NCI-H1417 treated with DMSO at 0.1 percent for 48 hours (cell line): ENCODE data around the gene TNFAIP3.
"Not testable (repeated sequence)": the region's sequence is repeated elsewhere in the genome, so short reads cannot be mapped to it uniquely, and the experiment has no call there.

Experiments
- DNase-seq: peaks from one replicate; lab custom pipeline; 2025; lab: John Stamatoyannopoulos, UW

Gene TNFAIP3

DNA sequence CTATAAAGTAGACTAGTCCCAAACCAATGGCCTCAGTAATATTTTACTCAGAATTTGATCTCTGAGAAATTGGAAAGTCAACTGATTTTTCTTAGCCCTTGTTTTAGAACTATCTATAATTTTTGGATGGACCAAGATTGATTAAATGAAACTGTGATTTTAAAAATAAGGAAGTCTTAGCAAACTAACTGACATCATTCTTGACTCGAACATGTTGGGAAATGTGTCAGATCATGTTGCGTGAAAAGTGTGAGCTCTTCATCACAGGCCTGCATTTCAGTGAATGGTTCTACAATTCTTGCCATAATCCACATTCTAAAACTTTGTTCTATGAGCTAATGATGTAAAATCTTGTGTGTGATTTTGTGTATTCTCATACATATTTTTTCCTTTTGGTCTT is 11.0 kb downstream of the TNFAIP3 start:
- DNase-seq, result no peak

DNA sequence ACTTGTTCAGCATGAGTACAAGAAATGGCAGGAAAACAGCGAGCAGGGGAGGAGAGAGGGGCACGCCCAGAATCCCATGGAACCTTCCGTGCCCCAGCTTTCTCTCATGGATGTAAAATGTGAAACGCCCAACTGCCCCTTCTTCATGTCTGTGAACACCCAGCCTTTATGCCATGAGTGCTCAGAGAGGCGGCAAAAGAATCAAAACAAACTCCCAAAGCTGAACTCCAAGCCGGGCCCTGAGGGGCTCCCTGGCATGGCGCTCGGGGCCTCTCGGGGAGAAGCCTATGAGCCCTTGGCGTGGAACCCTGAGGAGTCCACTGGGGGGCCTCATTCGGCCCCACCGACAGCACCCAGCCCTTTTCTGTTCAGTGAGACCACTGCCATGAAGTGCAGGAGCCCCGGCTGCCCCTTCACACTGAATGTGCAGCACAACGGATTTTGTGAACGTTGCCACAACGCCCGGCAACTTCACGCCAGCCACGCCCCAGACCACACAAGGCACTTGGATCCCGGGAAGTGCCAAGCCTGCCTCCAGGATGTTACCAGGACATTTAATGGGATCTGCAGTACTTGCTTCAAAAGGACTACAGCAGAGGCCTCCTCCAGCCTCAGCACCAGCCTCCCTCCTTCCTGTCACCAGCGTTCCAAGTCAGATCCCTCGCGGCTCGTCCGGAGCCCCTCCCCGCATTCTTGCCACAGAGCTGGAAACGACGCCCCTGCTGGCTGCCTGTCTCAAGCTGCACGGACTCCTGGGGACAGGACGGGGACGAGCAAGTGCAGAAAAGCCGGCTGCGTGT is 11.6 kb downstream of the TNFAIP3 start:
- DNase-seq, result no peak

DNA sequence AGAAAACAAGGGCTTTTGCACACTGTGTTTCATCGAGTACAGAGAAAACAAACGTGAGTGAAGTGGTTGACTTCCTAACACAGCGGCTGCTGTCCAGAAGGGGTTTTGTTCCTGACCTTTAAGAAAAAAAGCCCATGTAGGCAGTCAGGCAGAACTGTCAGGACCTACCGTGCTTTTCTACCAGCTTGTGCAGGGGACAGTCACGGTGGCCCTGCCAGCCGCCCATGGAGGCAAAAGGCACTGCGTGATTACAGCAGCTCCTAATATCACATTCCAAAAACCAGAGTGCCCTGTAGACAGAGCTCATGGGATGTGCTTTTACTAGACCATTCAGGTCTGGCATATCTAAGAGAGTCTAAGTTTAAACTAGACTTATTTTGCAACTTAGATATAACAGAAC is 12.2 kb downstream of the TNFAIP3 start:
- no peak for DNase-seq

DNA sequence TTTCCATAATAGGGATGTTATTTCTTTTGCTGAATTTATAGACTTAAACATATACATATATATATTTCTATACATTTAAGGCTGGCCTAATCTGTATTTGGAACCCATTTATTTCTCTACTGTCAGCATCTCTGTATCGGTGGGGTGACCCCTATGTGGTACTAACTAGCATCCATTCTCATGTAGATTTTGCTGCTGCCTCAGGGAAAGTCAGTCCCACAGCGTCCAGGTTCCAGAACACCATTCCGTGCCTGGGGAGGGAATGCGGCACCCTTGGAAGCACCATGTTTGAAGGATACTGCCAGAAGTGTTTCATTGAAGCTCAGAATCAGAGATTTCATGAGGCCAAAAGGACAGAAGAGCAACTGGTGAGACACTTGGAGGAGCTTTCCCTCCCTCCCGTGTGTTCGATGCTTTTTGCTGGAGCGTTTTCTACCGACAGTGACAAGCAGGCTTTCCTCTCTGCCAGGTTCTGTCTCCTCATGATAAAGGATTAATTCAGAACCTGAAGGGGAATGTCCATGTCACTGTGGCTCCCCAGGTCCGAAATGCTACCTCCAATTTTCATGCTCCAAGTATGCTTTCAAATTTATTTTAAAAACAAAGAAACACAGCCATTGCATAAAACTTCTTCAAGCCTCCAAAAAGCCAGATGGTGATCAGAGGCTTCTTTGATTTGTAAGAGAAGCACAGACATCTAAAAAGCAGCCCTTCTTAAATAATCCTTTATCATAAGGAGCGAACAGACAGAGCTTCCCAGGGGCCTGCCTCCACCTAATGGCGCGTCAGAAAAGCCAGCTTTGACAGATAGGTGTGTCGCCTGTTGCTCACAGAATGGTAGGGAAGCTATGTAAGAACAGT is 13.1 kb downstream of the TNFAIP3 start:
- DNase-seq, result no peak

DNA sequence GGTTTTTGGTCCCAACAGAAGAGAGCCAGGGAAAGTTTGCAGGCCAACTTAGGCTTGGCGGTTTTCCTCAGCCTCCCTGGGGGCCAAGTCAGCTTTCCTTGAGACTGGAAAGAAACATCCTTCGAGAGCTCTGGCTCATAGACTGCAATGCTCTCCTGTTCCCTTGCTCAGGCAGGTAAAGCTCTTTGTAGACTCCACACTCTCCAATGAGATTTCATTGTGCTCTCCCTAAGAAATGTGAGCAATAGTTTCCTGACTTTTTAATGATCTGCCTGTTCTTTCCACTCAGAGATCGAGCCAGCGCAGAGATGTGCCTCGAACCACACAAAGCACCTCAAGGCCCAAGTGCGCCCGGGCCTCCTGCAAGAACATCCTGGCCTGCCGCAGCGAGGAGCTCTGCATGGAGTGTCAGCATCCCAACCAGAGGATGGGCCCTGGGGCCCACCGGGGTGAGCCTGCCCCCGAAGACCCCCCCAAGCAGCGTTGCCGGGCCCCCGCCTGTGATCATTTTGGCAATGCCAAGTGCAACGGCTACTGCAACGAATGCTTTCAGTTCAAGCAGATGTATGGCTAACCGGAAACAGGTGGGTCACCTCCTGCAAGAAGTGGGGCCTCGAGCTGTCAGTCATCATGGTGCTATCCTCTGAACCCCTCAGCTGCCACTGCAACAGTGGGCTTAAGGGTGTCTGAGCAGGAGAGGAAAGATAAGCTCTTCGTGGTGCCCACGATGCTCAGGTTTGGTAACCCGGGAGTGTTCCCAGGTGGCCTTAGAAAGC is 13.9 kb downstream of the TNFAIP3 start:
- DNase-seq, result no peak

DNA sequence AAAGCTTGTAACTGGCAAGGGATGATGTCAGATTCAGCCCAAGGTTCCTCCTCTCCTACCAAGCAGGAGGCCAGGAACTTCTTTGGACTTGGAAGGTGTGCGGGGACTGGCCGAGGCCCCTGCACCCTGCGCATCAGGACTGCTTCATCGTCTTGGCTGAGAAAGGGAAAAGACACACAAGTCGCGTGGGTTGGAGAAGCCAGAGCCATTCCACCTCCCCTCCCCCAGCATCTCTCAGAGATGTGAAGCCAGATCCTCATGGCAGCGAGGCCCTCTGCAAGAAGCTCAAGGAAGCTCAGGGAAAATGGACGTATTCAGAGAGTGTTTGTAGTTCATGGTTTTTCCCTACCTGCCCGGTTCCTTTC is 14.4 kb downstream of the TNFAIP3 start:
- no peak for DNase-seq

DNA sequence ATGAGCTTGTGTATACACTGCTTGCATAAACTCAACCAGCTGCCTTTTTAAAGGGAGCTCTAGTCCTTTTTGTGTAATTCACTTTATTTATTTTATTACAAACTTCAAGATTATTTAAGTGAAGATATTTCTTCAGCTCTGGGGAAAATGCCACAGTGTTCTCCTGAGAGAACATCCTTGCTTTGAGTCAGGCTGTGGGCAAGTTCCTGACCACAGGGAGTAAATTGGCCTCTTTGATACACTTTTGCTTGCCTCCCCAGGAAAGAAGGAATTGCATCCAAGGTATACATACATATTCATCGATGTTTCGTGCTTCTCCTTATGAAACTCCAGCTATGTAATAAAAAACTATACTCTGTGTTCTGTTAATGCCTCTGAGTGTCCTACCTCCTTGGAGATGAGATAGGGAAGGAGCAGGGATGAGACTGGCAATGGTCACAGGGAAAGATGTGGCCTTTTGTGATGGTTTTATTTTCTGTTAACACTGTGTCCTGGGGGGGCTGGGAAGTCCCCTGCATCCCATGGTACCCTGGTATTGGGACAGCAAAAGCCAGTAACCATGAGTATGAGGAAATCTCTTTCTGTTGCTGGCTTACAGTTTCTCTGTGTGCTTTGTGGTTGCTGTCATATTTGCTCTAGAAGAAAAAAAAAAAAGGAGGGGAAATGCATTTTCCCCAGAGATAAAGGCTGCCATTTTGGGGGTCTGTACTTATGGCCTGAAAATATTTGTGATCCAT is 15.3 kb downstream of the TNFAIP3 start:
- DNase-seq, result no peak

DNA sequence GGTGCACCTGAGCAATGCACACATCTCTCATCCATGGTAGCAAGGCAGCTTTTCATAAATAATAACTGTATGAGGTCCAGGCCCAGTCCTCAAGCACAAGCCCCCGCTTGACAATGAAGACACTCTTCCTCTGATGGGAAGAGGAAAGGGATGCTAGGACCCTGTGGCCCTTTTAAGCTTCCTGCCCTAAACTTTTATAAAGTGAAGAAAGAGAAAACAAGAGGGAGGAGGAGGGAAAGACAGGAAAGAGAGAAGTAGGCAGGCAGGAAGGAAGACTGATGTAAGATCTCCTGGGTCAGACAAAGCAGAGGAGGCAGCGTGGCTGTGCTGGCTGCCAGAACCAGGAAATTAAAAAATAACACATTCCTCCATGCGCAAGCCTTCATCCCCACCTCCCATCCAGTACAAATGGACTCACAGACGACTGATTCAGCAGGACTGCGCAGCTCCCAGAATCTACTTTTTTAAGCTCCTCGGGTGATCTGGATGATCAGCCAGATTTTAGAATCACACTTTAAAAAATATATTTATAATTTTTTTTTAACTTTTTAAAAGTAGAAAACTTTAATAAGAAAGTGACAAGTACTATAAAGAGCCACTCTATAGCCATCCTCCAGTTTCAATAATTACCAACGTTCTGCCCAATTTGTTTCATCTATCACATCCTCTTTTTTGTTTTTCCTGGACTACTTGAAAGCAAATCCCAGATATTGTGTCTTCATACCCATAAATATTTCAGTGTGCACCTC is 16.5 kb downstream of the TNFAIP3 start:
- no peak for DNase-seq

DNA sequence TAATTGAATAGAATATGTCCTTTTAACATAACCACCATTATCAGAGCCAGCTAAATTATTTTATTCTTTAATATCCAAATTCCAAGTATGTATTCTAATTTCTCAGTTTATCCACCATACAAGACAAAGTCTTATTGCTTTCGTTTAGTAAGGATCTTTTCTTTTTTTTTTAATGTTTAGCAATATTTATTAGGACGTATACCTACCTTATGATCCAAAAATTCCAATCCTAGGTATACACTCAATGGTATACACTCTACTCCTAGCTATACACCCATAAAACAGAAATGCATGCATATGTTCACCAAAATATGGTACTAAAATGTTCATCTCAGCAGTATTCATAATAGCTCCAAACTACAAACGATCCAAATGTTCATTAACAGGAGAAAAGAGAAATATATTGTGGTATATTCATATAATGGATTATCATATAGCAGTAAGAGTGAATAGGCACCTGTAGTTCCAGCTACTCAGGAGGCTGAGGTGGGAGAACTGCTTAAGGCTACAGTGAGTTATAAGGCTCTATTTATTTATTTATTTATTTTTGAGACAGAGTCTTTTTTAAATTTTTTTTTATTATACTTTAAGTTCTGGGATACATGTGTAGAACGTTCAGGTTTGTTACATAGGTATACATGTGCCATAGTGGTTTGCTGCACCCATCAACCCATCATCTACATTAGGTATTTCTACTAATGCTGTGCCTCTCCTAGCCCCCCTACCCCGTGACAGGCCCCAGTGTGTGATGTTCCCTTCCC is 17.3 kb downstream of the TNFAIP3 start:
- no peak for DNase-seq

DNA sequence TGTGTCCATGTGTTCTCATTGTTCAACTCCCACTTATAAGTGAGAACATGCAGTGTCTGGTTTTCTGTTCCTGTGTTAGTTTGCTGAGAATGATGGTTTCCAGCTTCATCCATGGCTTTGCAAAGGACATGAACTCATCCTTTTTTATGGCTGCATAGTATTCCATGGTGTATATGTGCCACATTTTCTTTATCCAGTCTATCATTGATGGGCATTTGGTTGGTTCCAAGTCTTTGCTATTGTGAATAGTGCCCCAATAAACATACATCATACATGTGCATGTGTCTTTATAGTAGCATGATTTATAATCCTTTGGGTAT is 17.8 kb downstream of the TNFAIP3 start:
- DNase-seq, result not testable (repeated sequence)

DNA sequence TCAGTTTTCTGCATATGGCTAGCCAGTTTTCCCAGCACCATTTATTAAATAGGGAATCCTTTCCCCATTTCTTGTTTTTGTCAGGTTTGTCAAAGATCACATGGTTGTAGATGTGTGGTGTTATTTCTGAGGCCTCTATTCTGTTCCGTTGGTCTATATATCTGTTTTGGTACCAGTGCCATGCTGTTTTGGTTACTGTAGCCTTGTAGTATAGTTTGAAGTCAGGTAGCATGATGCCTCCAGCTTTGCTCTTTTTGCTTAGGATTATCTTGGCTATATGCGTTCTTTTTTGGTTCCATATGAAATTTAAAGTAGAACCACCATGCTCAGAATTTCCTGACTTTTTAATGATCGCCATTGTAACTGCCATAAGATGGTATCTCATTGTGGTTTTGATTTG is 19.2 kb downstream of the TNFAIP3 start:
- DNase-seq, result not testable (repeated sequence)

DNA sequence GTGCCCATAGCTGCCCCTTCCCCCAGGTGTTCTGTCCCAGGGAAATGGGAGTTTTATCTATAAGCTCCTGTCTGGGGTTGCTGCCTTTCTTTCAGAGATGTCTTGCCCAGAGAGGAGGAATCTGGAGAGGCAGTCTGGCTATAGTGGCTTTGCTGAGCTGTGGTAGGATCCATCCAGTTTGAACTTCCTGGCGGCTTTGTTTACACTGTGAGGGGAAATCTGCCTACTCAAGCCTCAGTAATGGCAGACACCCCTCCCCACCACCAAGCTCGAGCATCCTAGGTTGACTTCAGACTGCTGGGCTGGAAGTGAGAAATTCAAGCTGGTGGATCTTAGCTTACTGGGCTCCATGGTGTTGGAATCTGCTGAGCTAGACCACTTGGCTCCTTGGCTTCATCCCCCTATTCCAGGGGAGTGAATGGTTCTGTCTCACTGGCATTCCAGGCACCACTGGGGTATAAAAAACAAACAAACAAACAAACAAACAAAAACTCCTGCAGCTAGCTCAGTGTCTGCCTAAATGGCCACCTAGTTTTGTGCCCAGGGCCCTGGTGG is 24.0 kb downstream of the TNFAIP3 start:
- DNase-seq, result no peak

DNA sequence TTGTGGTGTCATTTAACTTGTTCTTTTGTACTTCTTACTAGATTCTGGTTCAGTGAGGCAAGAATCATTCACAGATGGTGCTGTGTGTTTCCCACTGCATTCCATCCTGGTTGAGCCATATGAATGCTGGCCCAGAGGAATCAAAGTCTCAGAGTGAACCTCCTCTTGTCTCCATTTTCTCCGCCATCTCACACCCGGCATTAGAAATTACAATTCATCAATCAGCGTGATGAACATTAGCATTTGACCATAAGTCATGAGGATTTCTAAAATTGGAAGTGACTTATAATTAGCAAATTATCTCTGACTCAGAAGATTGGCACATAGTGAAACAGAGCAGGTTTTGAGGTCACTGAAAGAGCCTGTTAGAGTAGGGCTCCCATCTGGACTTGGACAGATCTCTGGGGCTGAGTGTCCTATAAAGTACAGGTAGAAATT is 25.2 kb downstream of the TNFAIP3 start:
- no peak for DNase-seq

DNA sequence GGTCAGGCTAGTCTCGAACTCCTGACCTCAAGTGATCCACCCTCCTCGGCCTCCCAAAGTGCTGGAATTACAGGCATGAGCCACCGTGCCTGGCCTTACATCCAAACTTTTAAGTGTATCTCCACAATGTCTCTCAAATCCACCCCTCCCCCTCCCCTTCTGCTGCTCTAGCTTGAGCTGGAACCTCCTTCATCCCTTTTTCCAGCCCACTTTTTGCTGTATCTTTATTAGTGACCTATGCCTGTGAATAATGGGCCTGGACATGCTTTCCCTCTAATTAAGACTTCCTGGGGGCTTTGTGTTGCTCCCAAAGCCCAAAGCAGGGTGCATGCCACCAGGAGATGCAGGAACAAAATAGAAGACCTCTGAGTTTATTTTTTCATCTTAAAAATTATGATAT is 26.1 kb downstream of the TNFAIP3 start:
- no peak for DNase-seq

DNA sequence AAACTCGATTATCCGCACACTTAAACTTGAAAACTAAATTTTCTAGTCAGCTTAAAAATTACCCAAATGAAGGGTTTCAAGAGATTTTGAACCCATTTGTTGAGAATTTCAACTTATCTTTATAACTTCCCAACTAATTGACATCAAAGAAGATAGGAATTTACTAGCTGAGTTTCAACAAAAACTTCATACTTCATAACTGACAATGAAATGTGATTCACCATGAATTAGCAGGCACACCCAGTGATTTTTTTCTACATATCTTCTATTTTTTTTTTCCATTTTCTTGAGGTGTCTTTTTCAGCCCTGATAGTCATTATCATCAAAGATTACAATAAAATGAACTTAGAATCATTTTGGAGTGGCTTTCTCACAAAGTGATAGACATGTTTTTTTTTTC is 26.7 kb downstream of the TNFAIP3 start:
- DNase-seq, result no peak

DNA sequence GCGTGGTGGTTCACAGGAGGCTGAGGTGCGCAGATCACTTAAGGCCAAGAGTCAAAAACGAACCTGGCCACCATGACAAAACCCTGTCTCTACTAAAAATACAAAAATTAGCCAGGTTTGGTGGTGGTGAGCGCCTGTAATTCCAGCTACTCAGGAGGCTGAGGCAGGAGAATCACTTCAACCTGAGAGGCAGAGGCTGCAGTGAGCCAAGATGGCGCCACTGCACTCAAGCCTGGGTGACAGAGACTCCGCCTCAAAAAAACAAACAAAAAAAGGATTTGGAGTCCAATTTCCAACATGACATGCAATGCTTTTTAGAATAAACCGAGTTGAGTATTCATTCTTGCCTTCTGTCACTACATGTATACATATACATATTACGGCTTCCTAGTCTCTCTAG is 27.3 kb downstream of the TNFAIP3 start:
- not testable (repeated sequence) for DNase-seq

DNA sequence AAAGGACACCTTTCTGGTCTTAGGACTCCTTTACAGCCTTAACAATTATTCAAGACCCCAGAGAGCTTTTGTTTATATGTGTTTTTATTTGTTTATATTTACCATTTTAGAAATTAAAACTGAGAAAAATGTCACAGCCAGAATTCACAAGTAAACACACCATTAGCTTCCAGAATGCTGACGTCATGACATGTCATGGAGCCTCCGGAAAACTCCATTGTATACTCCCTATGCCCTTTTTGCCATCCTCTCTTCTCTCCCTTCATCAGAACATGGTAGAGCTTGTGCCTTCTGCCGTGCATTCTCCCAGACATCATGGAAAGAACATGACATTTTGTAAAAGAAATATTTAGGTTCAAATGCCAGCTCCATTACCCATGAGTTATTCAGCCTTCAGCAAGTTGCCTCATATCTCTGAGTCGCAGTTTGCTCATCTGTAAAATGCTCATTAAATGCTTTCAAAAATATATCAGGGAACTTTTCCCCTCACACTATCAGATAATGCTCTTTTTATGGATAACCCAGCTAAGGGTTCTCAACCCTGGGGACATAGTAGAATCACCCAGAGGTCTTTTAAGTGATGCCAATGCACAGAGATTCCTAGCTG is 27.8 kb downstream of the TNFAIP3 start:
- DNase-seq, result no peak

DNA sequence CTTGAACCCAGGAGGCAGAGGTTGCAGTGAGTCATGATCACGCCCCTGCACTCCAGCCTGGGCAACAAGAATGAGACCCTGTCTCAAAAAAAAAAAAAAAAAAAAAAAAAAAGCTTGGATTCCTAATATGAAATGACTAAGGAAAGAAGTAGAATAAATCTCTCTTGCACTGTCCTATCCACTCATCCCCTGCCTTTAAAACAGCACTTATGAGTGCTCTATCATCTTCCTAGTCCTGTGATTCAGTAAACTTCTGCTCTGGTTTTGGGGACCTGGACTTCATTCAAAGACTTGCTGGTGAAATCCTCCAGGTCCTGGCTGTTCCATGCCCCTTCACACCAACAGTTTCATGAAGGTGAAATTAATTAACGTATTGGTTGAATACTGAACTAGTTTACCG is 29.6 kb downstream of the TNFAIP3 start:
- no peak for DNase-seq

DNA sequence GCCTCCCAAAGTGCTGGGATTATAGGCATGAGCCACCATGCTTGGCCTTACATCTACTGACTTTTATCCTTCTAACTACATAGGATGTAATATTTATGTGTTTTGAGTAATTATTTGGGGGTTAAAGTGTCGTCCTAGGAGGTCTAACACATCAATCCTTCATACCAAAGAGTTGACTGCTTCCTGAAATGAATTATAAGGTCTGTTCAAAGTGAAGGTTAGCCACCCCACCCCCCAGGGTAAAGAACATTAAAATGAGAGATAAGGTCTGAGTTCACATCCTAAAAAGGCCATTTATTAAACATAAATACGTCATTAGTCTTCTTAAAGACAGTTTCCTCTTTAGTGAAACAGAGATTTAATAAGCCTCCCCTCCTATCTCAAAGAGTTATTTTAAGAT is 33.8 kb downstream of the TNFAIP3 start:
- no peak for DNase-seq

DNA sequence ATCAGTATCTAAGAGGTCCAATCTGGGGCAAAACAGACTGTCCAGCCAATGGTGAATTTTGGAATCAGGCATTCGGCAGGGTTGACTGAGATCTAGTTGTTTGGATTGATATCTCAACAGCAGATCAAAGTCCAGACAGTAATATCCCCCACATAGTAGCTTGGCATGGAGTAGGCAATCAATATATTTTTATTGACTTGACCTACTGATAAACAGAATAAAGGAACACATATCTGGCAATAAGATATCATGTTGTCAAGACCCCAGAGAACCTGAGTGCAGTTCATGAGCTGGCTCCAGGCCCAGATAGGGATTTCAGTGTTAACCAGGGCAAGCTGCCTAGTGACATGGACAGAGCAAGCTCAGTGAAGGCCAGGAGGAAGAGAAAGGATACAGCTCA is 34.4 kb downstream of the TNFAIP3 start:
- DNase-seq, result no peak
